Lower leg skin (tissue), 4 donors: ENCODE data around the gene TES. TPM values are rescaled to one million over a fixed set of nuclear protein-coding genes. Genes with fewer than 3 reads are reported as not detected.

Source experiments
- DNase-seq, 2 donors: peaks; one replicate each; pipeline ENCODE4 v3.0.0-alpha.2; 2019; ENCODE audit warnings: low spot score in 2 of 2
- H3K4me3 ChIP-seq: fragments of 200-600 bp; sonication (generic); 2 replicates; pipeline ENCODE4 v1.5.1; 2017; ENCODE audit warnings: mild to moderate bottlenecking, low read depth; ENCODE audit not compliant: poor library complexity, severe bottlenecking
- CTCF ChIP-seq, 3 donors: fragments of 450-650 bp; IDR thresholded peaks; one replicate each; pipeline ENCODE4 v1.5.1; 2016; ENCODE audit warnings: antibody characterized with exemption in 3 of 3, mild to moderate bottlenecking in 3 of 3, moderate library complexity in 2 of 3
- POLR2A ChIP-seq, 2 donors: fragments of 450-650 bp; IDR thresholded peaks; one replicate each; pipeline ENCODE4 v1.6.1; 2016 to 2017; ENCODE audit warnings: antibody characterized with exemption in 2 of 2, mild to moderate bottlenecking in 1 of 2, moderate library complexity in 1 of 2
- WGBS, 2 donors: methylation state at CpG; one replicate each; pipeline ENCODE4 v1.1.5; 2018; 5-methylcytosine and 5-hydroxymethylcytosine counted together
- intact Hi-C: fragments of 100-400 bp; cut with DNase I; formaldehyde crosslinking; loops from one replicate; pipeline ENCODE4 v1.15.0; 2023; ENCODE audit warnings: low total_unique reads
- total RNA-seq, 4 donors: library from RNA; depleted of rRNA; stranded (reverse); fragments of >200 nt; gene quantifications; one replicate each; pipeline ENCODE4 v1.1.0, GENCODE V29; 2016

Gene TES
- total RNA-seq, 4 donors from 2014 or later = 34.1 to 61.5 (median 46.5) TPM

GRCh38 chr7:116165717-116166116 is 44.6 kb upstream of the TES start:
- WGBS, 2 donors = 82 to 90% methylated on average over 2 of the region's 2 CpGs
- TF ChIP-seq CTCF (IDR thresholded peaks at IDR 0.05) (no peak), POLR2A (IDR thresholded peaks at IDR 0.05) (no peak)
- no peak overlapping the region for H3K4me3 ChIP-seq
- DNase-seq = no peak
- intact Hi-C loops = no loop called here

GRCh38 chr7:116166156-116166555 is 44.2 kb upstream of the TES start:
- DNase-seq = no peak
- no peak for TF ChIP-seq POLR2A (IDR thresholded peaks at IDR 0.05)
- intact Hi-C loops = no loop called here
- WGBS, 2 donors = 85 to 89% methylated on average over 2 of the region's 2 CpGs
- H3K4me3 ChIP-seq = no peak overlapping the region

GRCh38 chr7:116167177-116167576 is 43.2 kb upstream of the TES start:
- H3K4me3 ChIP-seq = no peak overlapping the region
- WGBS, 2 donors = 66 to 80% methylated on average over 4 of the region's 4 CpGs
- no peak for DNase-seq
- TF ChIP-seq CTCF (IDR thresholded peaks at IDR 0.05) (no peak), POLR2A (IDR thresholded peaks at IDR 0.05) (no peak)
- intact Hi-C loops = no loop called here

- no peak for DNase-seq
- TF ChIP-seq CTCF (IDR thresholded peaks at IDR 0.05) (no peak), POLR2A (IDR thresholded peaks at IDR 0.05) (no peak)
- WGBS, 2 donors = 64 to 96% methylated on average over 1 of the region's 1 CpG
- intact Hi-C loops = no loop called here
- H3K4me3 ChIP-seq = no peak overlapping the region
Observed at GRCh38 chr7:116169060-116169459, 41.3 kb upstream of the TES start.

- no peak for DNase-seq
- TF ChIP-seq CTCF (IDR thresholded peaks at IDR 0.05) (no peak), POLR2A (IDR thresholded peaks at IDR 0.05) (no peak)
- H3K4me3 ChIP-seq = no peak overlapping the region
- intact Hi-C loops = no loop called here
Observed at GRCh38 chr7:116170180-116170579, 40.2 kb upstream of the TES start.

- no peak overlapping the region for H3K4me3 ChIP-seq
- intact Hi-C loops = no loop called here
- 45 to 52% methylated on average over 2 of the region's 2 CpGs for WGBS, 2 donors
- no peak for DNase-seq
- no peak for TF ChIP-seq CTCF (IDR thresholded peaks at IDR 0.05)
- TF ChIP-seq POLR2A (IDR thresholded peaks at IDR 0.05) = no peak
Observed at GRCh38 chr7:116171094-116171493, 39.2 kb upstream of the TES start.
